Tibial nerve (tissue), 4 donors: ENCODE measurements around the gene ZNFX1.

Experiments
- EP300 ChIP-seq, 2 donors: sonication (generic); formaldehyde crosslinking; IDR thresholded peaks; one replicate each; pipeline ENCODE4 v1.6.1; 2017; ENCODE audit warnings: antibody characterized with exemption in 2 of 2, mild to moderate bottlenecking in 1 of 2
- POLR2A ChIP-seq, 2 donors: fragments of 450-650 bp; IDR thresholded peaks; one replicate each; pipeline ENCODE4 v1.6.1; 2017; ENCODE audit warnings: antibody characterized with exemption in 2 of 2, mild to moderate bottlenecking in 2 of 2, moderate library complexity in 2 of 2
- TF ChIP-seq, protein P1 (sequence below), 5 experiments: fragments of 200-600 bp in 3 of 5; fragments of 450-650 bp in 2 of 5; sonication (generic) in 3 of 5; IDR thresholded peaks; one replicate each; pipeline ENCODE4 v1.5.1; 2016 to 2019; ENCODE audit warnings: antibody characterized with exemption in 5 of 5, mild to moderate bottlenecking in 3 of 5, moderate library complexity in 2 of 5

DNA sequence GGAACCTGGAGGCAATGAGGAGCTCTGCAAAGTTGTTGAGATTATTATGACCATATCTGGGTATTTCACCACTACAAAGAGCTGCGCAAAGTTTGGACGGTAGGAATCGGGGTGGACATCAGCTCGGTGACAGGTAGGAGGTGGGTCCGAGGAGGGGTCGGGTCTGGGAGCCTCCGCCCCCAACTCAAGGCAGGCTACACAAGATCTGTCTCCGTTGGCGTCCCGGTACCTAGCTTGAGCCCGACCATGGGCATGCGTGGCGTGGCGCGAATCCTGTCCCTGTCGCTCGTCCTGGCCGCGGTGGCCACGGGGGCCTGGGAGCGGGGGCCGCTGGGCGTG lies 40.2 kb upstream of the ZNFX1 start:
- TF ChIP-seq EP300 (IDR thresholded peaks at IDR 0.05), result no peak
- TF ChIP-seq, protein P1, sequence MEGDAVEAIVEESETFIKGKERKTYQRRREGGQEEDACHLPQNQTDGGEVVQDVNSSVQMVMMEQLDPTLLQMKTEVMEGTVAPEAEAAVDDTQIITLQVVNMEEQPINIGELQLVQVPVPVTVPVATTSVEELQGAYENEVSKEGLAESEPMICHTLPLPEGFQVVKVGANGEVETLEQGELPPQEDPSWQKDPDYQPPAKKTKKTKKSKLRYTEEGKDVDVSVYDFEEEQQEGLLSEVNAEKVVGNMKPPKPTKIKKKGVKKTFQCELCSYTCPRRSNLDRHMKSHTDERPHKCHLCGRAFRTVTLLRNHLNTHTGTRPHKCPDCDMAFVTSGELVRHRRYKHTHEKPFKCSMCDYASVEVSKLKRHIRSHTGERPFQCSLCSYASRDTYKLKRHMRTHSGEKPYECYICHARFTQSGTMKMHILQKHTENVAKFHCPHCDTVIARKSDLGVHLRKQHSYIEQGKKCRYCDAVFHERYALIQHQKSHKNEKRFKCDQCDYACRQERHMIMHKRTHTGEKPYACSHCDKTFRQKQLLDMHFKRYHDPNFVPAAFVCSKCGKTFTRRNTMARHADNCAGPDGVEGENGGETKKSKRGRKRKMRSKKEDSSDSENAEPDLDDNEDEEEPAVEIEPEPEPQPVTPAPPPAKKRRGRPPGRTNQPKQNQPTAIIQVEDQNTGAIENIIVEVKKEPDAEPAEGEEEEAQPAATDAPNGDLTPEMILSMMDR (IDR thresholded peaks at IDR 0.05), result no peak
- no peak for TF ChIP-seq POLR2A (IDR thresholded peaks at IDR 0.05)
